Daoy (cell line): ENCODE measurements around the gene UBC. TPM values are rescaled to one million over a fixed set of nuclear protein-coding genes. Genes with fewer than 3 reads are reported as not detected.

Experiments
- DNase-seq: peaks from one replicate; pipeline ENCODE4 v3.0.0-alpha.2; 2015; ENCODE audit warnings: low read depth
- total RNA-seq: library from RNA; depleted of rRNA; stranded (reverse); fragments of >200 nt; shearing (Covaris generic); gene quantifications from 2 replicates; pipeline ENCODE4 v1.2.3, GENCODE V29; 2014

Gene UBC
- total RNA-seq, 1 experiment from 2014 or later = 1,360 TPM

- no peak for DNase-seq
Measured at GRCh38 chr12:124884587-124885438, 29.6 kb downstream of the UBC start.

GRCh38 chr12:124883263-124884130 lies 31.0 kb downstream of the UBC start:
- no peak for DNase-seq

- no peak for DNase-seq
Measured at GRCh38 chr12:124881123-124881522, 33.3 kb downstream of the UBC start.

DNA sequence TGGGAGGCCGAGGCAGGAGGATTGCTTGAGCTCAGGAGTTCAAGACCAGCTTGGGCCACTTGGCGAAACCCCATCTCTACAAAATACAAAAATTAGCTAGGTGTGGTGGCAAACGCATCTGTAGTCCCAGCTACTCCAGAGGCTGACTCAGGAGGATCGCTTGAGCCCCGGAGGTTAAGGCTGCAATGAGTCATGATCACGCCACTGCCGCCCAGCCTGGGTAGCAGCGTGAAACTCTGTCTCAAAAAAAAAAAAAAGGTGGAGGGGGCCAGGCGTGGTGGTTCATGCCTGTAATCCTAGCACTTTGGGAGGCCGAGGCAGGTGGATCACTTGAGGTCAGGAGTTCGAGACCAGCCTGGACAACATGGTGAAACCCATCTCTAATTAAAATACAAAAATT lies 34.1 kb downstream of the UBC start:
- peak; percentile 85 for DNase-seq

DNA sequence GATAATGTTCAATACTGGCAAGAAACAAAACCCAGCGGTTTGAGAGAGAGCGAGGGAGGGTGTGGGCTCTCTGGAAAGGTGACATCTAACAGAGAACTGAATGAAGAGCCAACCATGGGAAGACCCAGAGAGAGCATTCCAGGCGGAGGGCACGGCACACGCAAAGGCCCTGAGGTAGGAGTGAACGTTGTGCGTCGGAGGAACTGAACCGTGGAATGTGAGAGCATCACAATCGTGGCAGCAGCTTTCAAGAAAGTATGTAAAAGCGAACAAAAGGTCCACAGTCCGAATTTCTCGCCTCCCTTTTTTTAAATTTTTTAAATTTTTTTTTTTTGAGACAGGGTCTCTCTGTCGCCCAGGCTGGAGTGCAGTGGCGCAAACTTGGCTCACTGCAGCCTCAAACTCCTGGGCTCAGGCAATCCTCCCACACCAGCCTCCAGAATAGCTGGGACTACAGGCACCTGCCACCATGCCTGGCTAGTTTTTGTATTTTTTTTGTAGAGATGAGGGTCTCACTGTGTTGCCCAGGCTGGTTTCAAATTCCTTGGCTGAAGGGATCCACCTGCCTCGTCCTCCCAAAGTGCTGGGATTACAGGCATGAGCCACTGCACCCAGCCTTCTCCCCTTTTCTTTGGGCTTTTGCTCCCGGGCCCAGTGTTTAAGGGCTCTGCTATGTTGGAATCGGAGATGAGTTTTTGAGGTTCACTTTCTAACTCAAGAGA lies 35.5 kb downstream of the UBC start:
- DNase-seq = no peak

DNA sequence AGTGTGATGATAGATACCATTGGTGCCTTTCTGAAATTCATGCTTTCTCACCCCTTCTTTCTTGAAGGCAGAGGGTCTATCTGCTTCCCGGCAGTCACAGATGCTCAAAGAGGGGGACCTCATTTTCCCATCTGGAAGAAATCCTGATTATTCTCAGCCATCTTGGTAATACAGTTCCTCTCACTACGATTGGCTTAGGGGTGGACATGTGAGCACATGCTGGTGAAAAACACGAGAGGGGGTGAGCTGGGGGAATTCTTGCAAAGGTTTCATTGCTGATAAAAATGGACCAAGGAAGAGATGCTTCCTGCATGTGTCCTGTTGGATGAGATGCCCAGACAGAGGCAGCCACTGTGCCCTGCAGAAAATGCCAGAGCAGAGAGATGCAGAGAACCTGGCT lies 37.0 kb downstream of the UBC start:
- no peak for DNase-seq

DNA sequence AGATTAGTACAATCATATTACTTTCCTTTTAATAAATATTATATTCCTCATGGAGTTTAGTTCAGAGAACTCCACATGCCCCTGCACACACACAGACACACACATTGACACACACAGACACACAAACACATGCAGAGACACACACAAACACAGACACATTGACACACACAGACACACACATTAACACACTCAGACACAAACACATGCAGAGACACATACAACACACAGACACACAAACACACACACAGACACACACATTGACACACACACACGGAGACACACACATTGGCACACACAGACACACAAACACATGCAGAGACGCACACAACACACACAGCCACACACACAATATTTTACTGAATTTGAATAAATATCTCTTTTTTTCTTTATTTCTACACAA lies 38.3 kb downstream of the UBC start:
- DNase-seq = no peak

GRCh38 chr12:124875803-124876132 lies 38.7 kb downstream of the UBC start:
- no peak for DNase-seq

GRCh38 chr12:124874988-124875802 lies 39.3 kb downstream of the UBC start:
- no peak for DNase-seq

DNA sequence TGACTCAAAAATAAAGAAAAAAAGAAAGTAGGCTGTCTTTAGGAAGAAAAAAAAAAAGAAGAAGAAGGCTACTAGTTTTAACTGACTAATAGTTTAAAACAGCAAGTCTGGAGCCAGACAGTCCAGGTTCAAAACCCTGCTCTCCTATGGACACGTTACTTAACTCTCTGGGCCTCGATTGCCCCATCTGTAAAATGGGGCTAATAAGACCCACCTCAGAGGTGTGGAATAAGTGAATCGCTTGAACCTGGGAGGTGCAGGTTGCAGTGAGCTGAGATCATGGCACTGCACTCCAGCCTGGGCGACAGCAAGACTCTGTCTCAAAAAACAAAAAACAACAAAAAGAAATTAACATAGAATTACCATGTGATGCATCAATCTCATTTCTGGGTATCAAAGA lies 40.3 kb downstream of the UBC start:
- DNase-seq = no peak

GRCh38 chr12:124872068-124872719 lies 42.3 kb downstream of the UBC start:
- DNase-seq = no peak

DNA sequence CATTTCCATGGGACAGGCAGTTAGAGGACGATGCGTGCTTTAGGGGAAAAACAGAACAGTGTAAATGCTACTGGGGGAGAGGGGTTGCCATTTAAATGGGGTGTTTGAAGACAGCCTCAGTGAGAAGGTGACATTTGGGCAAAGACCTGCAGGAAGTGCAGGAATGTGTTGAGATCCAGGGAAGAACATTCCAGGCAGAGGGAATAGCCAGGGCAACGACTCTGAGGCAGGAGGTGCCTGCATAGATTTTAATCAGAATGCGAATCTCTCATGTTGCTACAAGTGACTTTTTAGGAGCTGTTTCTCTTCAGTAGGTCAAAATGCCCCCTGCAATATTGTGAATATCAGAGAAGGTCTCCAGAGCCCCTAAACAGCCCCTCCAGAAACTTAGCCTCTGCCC lies 43.2 kb downstream of the UBC start:
- no peak for DNase-seq

DNA sequence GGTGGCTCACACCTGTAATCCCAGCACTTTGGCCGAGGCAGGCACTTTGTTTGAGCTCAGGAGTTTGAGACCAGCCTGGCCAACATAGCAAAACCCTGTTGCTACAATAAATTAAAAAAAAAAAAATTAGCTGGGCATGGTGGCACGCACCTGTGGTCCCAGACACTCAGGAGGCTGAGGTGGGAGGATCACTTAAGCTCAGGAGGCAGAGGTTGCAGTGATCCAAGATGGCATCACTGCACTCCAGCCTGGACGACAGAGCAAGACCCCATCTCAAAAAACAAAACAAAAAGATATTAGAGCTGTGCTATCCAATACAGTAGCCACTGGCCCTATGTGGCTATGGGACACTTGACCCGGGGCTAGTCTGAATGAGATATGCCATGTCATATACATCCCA lies 43.9 kb downstream of the UBC start:
- no peak for DNase-seq

- peak; percentile 54 for DNase-seq
Measured at GRCh38 chr12:124869059-124869665, 45.3 kb downstream of the UBC start.

- DNase-seq = no peak
Measured at GRCh38 chr12:124868252-124869058, 46.0 kb downstream of the UBC start.

DNA sequence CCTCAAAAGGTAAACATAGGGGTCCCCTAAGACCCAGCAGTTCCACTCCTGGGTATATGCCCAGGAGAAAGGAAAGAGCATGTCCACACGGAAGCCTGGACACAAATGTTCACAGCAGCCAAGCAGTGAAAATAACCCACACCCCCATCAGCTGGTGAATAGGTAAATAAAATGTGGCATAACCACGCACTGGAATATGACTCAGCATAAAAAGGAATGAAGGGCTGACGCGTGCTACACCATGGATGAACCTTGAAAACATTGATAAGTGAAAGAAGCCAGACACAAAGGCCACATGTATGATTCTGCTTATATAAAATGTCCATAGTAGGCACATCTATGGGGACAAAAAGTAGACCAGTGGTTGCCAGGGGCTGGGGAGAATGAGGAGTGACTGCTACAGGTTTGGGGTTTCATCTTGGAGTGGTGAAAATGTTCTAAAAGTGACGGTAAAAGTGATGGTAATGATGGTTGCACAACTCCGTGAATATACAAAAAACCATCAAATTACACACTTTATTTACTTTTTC lies 47.0 kb downstream of the UBC start:
- DNase-seq = peak; percentile 30

DNA sequence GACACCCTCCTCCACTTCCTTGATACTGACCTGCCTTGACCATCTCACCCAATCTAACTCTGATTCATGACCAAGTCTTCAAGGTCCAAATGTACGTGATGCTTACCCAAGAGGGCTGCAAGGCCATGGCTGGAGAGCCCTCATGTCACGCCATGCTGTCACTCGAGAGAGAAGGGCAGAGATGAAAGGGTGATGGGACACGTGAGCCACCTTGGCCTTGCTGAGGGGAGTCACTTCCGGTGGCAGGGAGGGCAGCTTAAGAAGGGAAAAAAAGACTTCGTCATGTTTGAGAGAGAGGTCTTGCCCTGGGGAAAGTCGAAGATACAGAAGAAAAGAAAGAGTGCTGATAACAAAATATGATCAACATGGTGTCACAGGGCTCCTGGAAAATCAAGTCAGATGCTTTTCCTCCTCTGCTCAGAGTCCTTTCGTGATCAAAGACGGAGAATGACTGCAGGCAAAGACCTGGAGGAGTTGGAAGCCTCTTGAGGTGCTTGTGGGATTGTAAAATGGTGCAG lies 47.5 kb downstream of the UBC start:
- DNase-seq = no peak

DNA sequence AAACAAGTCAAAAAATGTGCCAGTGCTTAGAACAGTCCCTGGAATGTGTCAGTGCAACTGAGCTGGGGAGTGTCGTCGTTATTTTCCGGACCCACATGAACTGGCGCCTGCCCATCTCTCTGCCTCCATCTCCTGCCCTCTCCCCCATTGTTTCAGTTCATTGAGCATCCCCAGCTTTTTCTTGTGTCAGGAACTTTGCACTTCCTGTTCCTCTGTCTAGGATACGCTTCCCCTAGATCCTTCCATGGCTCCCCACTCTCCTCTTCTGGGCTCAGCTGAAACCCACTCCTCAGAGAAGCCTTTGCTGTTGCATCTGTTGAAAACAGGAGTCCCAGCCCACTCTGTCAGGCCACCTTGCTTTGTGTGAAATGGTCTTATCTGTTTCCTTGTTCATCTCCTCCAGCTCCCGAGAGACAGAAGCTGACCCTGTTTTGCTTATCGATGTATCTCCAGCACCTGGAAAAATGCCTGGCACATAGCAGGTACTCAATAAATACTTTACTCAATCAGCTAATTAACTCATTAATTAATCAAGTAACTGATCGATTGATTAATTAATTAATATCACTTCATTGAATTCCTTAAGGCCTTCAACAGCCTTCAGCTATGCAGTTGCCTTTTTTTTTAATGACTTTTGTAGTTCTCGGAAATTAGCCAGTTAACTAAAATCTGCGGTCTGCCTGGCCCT lies 48.1 kb downstream of the UBC start:
- DNase-seq = no peak

- no peak for DNase-seq
Measured at GRCh38 chr12:124865728-124866127, 48.7 kb downstream of the UBC start.
